Gastrocnemius medialis (tissue), 4 donors: ENCODE measurements around the gene SERINC5. TPM values are rescaled to one million over a fixed set of nuclear protein-coding genes. Genes with fewer than 3 reads are reported as not detected.

Experiments
- ATAC-seq, 2 donors: fragments of 150-250 bp; one replicate each; pipeline ENCODE4 v1.9.1; 2016
- DNase-seq, 2 donors: peaks; one replicate each; pipeline ENCODE4 v3.0.0-alpha.2; 2019
- H3K27ac ChIP-seq, 4 donors: fragments of 200-600 bp; sonication (generic); 1 replicate in 1 of 4; 2 replicates in 3 of 4; pipeline ENCODE4 v1.5.1; 2016 to 2018; ENCODE audit warnings: mild to moderate bottlenecking in 2 of 4, moderate library complexity in 1 of 4
- H3K27me3 ChIP-seq, 3 donors: fragments of 200-600 bp; sonication (generic) in 2 of 3; 1 replicate in 1 of 3; 2 replicates in 2 of 3; pipeline versions ENCODE4 v1.5.1 to v1.6.0; 2016 to 2019; ENCODE audit warnings: mild to moderate bottlenecking in 1 of 3, moderate library complexity in 1 of 3
- H3K36me3 ChIP-seq, 2 donors: fragments of 200-600 bp; sonication (generic) in 1 of 2; one replicate each; pipeline ENCODE4 v1.5.1; 2017 to 2018
- H3K4me1 ChIP-seq, 2 donors: fragments of 200-600 bp; sonication (generic) in 1 of 2; one replicate each; pipeline ENCODE4 v1.5.1; 2016 to 2017; ENCODE audit warnings: mild to moderate bottlenecking in 2 of 2
- H3K4me3 ChIP-seq, 4 donors: fragments of 200-600 bp; sonication (generic) in 3 of 4; 1 replicate in 1 of 4; 2 replicates in 3 of 4; pipeline ENCODE4 v1.5.1; 2016 to 2019; ENCODE audit warnings: mild to moderate bottlenecking in 2 of 4
- H3K9me3 ChIP-seq, 3 donors: fragments of 200-600 bp; sonication (generic) in 2 of 3; 1 replicate in 1 of 3; 2 replicates in 2 of 3; pipeline ENCODE4 v1.5.1; 2016 to 2019
- POLR2A ChIP-seq, 2 donors: fragments of 450-650 bp; IDR thresholded peaks; one replicate each; pipeline ENCODE4 v1.6.1; 2017; ENCODE audit warnings: antibody characterized with exemption in 2 of 2, mild to moderate bottlenecking in 2 of 2, moderate library complexity in 2 of 2
- in situ Hi-C, 4 donors: fragments of 200-750 bp; cut with MboI; loops; one replicate each; pipeline versions ENCODE4 v1.15.0 to v1.8.0; 2017; ENCODE audit warnings: low sequenced_read_pairs in 4 of 4
- intact Hi-C: fragments of 100-400 bp; cut with DNase I; formaldehyde crosslinking; loops from one replicate; pipeline ENCODE4 v1.15.1; 2023; ENCODE audit warnings: low total_unique reads
- total RNA-seq, 4 donors: library from RNA; depleted of rRNA; stranded (reverse); fragments of >200 nt; gene quantifications; one replicate each; pipeline versions ENCODE4 v1.1.0 to v1.2.3, GENCODE V29; 2016
- TF ChIP-seq, protein P1 (sequence below), 5 experiments: fragments of 450-650 bp in 3 of 5; fragments of 200-600 bp in 2 of 5; sonication (generic) in 2 of 5; IDR thresholded peaks in 4 of 5; conservative IDR thresholded peaks in 1 of 5; 1 replicate in 4 of 5; 2 replicates in 1 of 5; pipeline ENCODE4 v1.5.1; 2016 to 2019; ENCODE audit warnings: antibody characterized with exemption in 5 of 5, mild to moderate bottlenecking in 3 of 5, moderate library complexity in 3 of 5

Gene SERINC5
- total RNA-seq, 4 donors from 2014 or later, result 1.4 to 5.3 (median 3.0) TPM

DNA sequence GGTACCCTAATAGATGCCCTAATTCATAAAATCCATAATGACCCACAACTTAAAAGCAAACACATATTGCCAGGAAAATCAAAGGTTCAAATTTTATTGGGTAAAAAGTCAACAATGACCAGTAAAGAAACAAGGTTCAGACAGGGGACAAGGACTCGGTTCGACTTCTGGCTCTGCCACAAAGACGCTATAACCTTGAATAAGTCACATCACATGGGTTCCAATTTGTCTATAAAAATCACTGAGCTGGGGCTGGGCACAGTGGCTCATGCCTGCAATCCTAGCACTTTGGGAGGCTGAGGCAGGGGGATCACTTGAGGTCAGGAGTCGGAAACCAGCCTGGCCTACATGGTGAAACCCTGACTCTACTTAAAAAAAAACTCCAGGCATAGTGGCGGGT, 80.5 kb downstream of the SERINC5 start:
- Histone ChIP-seq H3K27ac (no peak overlapping the region), H3K27me3 (no peaks in the 10 kb centered on the region), H3K4me3 (no peak overlapping the region), H3K9me3 (no peaks in the 10 kb centered on the region), H3K4me1 (no peaks in the 10 kb centered on the region), H3K36me3 (peaks cover 0 to 12% of the 10 kb centered on the region in 2 donors)
- in situ Hi-C loops, result no loop called here
- DNase-seq, result no peak
- no peak for ATAC-seq
- TF ChIP-seq POLR2A (IDR thresholded peaks at IDR 0.05), result no peak
- TF ChIP-seq, protein P1, sequence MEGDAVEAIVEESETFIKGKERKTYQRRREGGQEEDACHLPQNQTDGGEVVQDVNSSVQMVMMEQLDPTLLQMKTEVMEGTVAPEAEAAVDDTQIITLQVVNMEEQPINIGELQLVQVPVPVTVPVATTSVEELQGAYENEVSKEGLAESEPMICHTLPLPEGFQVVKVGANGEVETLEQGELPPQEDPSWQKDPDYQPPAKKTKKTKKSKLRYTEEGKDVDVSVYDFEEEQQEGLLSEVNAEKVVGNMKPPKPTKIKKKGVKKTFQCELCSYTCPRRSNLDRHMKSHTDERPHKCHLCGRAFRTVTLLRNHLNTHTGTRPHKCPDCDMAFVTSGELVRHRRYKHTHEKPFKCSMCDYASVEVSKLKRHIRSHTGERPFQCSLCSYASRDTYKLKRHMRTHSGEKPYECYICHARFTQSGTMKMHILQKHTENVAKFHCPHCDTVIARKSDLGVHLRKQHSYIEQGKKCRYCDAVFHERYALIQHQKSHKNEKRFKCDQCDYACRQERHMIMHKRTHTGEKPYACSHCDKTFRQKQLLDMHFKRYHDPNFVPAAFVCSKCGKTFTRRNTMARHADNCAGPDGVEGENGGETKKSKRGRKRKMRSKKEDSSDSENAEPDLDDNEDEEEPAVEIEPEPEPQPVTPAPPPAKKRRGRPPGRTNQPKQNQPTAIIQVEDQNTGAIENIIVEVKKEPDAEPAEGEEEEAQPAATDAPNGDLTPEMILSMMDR (IDR thresholded peaks at IDR 0.05 in 4 of 5, conservative IDR thresholded peaks at IDR 0.05 in 1 of 5), result no peak
- intact Hi-C loops, result no loop called here

DNA sequence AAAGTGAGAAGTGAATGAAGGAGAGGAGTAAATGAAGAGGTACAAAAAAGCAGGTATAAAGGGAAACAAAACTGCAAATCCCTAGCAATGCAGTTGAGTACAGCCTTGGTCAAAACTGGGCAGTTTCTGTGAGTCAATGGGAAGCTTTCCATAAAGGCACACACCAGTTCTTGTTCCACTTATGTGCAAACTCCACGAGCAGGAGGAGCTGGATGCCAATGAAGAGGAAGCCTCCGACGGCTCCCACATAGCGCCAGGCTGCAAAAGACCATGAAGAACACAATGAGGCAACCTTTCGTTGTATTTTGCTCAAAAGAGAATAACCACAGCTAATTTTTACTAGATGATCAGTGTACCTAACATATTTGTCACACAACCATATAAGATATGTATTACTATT, 81.1 kb downstream of the SERINC5 start:
- Histone ChIP-seq H3K9me3 (no peaks in the 10 kb centered on the region), H3K4me3 (no peak overlapping the region), H3K27ac (no peak overlapping the region), H3K4me1 (no peaks in the 10 kb centered on the region), H3K27me3 (no peaks in the 10 kb centered on the region), H3K36me3 (peaks cover 0 to 12% of the 10 kb centered on the region in 2 donors)
- no peak for TF ChIP-seq POLR2A (IDR thresholded peaks at IDR 0.05)
- TF ChIP-seq, protein P1 (IDR thresholded peaks at IDR 0.05 in 4 of 5, conservative IDR thresholded peaks at IDR 0.05 in 1 of 5), result no peak
- intact Hi-C loops, result no loop called here
- in situ Hi-C loops, result no loop called here
- DNase-seq (no peak), ATAC-seq (no peak)

DNA sequence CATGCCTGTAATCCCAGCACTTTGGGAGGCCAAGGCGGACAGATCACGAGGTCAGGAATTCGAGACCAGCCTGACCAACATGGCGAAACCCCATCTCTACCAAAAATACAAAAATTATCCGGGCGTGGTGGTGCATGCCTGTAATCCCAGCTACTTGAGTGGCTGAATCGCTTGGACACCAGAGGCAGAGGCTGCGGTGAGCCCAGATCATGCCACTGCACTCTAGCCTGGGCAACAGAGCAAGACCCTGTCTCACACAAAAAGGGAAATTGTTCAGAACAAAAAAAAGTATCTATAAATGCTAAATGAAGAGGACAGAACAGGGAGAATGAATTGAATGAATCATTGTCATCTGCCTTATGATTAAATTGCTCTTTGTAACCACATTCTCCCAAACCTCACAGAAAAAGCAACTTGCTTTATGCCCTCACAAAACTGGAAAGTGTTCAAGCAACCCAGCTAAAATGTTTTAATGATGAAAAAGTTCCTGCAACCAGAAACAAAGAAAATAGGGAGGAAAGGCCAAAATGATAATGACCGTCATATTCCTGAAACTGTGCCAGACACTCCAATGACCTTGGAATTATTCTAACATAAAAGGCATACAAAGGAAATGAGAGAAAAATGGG, 83.7 kb downstream of the SERINC5 start:
- no peak overlapping the region for H3K4me3 ChIP-seq
- ATAC-seq (no peak), DNase-seq (no peak)
- in situ Hi-C loops (no loop called here), intact Hi-C loops (no loop called here)
- no peaks in the 10 kb centered on the region for H3K9me3 ChIP-seq
- H3K27ac ChIP-seq, result no peak overlapping the region
- no peaks in the 10 kb centered on the region for H3K27me3 ChIP-seq
- H3K36me3 ChIP-seq, result peaks cover 0 to 12% of the 10 kb centered on the region in 2 donors
- no peaks in the 10 kb centered on the region for H3K4me1 ChIP-seq
- TF ChIP-seq POLR2A (IDR thresholded peaks at IDR 0.05), result no peak
- TF ChIP-seq, protein P1 (IDR thresholded peaks at IDR 0.05 in 4 of 5, conservative IDR thresholded peaks at IDR 0.05 in 1 of 5), result no peak

DNA sequence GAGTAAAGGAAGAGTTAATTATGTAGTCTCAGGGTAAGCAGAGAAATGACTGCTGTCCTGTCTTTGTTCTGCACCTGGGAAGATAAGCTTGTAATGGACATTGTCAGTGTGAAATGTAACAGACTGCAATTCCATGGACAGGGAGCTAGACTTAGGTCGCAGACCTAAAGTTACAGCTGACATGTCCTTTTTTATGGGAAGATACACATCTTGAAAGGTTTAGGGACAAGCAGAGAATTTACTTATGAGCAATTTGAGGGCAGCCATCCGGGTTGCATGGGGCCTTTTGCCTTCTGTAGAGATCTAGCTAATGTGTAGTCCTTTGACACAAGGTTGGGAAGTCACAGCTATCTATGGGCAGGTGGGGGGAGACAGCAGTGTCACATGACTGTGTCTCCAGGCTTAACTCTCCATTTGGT, 85.7 kb downstream of the SERINC5 start:
- H3K36me3 ChIP-seq, result peaks cover 0 to 10% of the 10 kb centered on the region in 2 donors
- no peak for TF ChIP-seq POLR2A (IDR thresholded peaks at IDR 0.05)
- TF ChIP-seq, protein P1 (IDR thresholded peaks at IDR 0.05 in 4 of 5, conservative IDR thresholded peaks at IDR 0.05 in 1 of 5), result no peak
- H3K27ac ChIP-seq, result no peak overlapping the region
- intact Hi-C loops (no loop called here), in situ Hi-C loops (no loop called here)
- no peaks in the 10 kb centered on the region for H3K9me3 ChIP-seq
- H3K4me3 ChIP-seq, result no peak overlapping the region
- H3K4me1 ChIP-seq, result peaks cover 0 to 6% of the 10 kb centered on the region in 2 donors
- H3K27me3 ChIP-seq, result no peaks in the 10 kb centered on the region
- ATAC-seq (no peak), DNase-seq (no peak)
